SK-MEL-5 (cell line): Measurements from ENCODE around the gene SNRPA. TPM values are rescaled to one million over a fixed set of nuclear protein-coding genes. Genes with fewer than 3 reads are reported as not detected.

Experiments used
- DNase-seq: peaks from one replicate; pipeline ENCODE4 v3.0.0-alpha.2; 2016; ENCODE audit warnings: low read depth, low spot score
- in situ Hi-C: cut with HindIII; loops from 2 replicates; pipeline ENCODE4 v1.10.0; 2016; ENCODE audit warnings: low sequenced_read_pairs, high pct_unique_total_duplicates, low pct_unique_long_range_greater_than_20kb
- total RNA-seq: library from RNA; depleted of rRNA; stranded (reverse); fragments of >200 nt; shearing (Covaris generic); gene quantifications from 2 replicates; pipeline ENCODE4 v1.2.3, GENCODE V29; 2014

The SNRPA gene
- total RNA-seq, 1 experiment from 2014 or later = 56.1 TPM

DNA sequence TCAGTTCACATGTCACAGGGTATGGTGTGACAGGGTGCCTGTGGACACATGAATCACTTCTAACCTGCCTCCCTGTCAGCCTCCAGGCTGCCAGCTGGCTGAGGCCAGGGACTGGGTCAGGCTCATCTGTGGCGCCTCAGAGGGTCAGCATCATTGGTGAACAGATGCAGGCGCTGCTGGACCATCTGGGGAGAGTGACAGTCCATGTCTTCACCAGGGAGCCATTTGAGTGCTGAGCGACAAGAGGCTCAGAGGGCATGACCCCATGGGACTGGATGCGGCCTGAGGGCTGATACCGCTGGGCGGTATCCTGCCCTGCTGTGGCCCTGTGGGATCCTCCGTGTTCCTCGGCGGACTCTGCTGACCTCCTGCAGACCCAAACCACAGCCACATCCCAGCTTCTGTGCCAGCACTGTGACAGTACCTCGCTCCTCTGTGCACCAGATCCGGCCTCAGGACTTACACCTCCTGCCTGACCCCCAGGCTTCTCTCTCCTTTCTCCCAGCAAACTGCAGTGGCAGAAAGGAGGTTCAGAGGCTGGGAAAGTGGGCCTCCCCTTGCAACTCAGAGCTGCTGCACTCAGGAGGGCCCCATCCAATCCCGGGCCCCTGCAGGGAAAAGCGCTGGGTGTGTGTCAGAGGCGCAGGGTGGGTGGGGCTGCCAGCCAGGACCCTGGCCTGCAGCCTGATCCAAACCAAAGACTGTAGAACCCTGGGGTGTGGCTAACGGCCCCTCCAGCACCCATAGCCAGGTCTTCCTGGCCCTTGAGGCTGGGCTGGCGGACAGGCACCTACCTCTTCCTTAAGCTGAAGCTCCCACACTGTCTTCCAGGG lies 10.9 kb upstream of the SNRPA start:
- in situ Hi-C loops = no loop called here
- no peak for DNase-seq

DNA sequence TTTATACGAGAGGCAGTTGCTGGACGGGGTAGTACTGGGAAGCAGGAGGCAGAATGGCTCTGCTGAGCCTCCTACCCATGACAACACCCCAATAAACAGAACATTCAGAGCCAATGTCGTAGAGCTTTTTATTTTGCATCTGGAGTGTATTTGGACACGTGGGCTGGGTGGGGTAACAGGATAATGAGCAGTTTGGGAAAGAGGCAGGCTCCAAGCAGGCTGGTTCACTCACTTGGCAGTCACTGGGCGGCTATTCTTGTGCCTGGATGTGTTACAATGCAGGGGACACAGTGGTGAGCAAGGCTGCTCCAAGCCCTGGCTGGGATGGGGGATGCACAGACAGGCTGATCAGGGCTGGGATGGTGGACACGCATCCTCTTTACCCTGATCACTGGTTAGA lies 10.3 kb upstream of the SNRPA start:
- in situ Hi-C loops = no loop called here

DNA sequence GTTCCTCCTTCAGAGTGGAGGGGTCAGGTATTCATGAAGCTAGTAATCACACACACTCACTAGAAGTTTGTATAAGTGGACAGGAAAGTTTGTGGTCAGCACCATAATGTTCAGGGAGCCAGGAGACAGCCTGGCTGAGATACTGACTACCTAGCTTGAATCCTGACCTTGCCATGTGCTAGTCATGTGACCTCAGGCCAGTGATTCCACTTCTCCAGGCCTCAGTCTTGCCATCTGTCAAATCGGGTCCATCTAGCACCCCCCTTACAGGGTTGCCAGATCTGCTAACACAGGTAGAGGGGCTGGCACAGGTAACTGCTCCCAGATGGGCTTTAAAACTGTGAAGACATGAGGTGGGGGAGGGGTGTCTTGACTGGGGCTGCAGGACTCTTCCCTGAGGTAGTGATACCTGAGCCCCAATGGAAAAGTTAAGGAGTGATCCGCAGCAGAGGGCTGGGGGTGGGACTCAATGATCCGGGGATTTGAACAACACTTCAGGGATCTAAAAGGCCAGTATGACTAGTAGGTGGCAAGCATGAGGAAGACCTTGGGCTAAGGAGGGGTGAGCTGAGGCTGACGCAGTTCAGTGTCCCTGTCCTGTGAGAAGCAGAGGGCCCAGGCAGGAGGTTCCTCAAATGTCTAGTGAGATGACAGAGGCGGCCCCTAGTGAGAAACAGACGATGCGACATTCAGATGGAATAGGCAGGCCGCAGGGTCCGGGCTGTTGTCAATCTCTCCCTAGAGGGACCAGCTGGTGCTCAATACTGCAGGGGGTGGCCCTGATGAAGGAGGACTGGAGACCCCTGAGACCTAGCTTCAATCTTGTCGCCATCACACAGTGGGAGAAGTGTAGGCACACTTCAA lies 9.2 kb upstream of the SNRPA start:
- no peak for DNase-seq
- in situ Hi-C loops = no loop called here

More for the DNA sequence above, 10.3 kb upstream of the SNRPA start:
- DNase-seq = no peak

DNA sequence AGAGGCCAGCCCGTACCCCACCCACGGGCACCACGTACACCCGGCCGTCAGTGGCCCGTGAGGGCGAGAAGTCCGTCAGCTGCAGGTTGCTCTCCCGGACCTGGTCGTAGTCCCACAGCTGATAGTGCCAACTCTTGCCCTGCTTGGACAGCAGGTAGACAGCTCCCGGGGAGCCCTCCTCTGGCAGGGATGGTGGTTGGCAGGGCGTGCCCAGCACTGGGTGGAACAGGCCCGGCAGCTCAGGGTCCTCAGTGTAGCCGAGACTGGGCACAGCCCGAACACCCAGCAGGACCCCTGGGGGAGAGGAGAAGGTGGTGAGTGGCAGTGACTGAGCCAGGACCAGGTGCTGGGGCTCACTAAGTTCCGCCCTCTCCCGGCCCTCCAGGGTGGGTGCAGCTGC lies 8.5 kb upstream of the SNRPA start:
- no peak for DNase-seq
- in situ Hi-C loops = no loop called here

DNA sequence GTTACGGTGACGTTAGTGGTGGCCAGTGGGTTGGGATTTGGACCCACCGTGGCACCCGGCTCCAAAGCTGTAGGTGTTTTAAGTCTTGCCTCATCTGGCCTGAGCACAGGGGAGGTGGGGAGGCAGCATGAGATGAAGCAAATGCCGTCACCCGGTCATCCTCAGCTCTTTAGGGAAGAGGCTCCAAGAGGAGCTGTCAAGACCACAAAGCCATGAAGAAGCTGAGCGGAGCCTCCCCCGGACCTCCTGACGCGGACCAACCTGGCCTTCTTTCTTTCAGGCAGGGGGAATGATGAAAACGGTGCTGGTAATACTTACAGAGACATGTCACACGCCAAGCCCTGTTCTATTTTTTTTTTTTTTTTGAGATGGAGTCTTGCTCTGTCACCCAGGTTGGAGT lies 8.1 kb upstream of the SNRPA start:
- in situ Hi-C loops = no loop called here
- DNase-seq = no peak

DNA sequence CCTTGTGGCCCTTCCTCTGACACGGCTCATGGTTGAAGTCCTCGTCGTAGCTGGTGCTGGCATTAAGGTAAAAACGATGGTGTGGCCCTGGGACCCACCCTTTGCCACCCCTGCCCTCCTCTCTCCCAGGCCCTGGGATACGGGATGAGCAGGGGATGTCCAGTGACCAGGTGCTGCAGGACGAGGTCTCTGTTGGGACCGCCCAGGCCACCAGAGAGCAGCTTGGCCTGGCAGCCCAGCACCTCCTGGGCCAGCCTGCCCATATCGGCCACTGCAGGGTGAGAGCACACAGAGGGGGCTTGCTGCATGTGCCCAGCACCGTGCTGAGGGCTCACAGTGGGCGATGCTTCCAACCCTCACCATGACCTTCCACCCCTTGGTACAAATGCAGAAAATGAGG lies 7.1 kb upstream of the SNRPA start:
- DNase-seq = no peak
- in situ Hi-C loops = no loop called here

DNA sequence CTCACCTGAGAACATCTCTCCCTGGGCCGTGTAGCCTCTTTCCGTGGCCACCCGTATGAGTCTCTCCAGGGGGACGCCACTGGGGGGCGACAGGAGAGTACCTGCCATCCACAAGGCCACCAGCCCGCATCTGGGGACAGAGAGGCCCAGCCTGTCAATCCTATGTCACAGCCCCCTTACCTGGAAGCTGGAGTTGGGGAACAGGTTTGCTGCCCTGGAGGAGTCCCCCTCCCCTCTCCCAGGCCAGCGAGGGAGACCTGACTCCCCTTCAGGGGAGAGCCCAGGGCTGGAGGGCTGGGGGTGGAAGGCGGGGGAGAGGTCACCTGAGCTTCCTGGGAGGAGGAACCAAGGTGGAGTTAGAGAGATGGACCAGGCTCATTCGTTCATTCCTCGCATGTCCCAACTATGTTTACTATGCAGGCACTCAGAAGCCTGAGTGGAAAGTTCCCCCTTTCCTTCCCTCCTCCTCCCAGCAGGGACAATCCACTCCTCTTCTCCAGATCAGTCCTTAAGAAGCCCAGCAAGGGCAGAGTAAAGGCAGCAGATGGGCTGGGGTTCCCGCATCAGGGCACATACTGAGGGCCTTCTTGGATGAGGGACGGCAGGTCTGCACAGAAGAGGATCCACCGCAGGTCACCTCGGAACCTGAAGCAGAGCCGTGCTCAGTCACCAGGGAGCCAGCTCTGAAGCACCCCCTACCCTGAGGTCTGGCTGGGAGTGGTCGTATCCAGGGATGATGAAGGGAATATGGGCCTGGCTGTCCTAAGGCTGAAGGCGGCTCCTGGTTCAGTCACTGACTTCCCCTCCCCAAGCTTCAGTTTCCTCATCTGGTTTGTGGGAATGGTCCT lies 6.2 kb upstream of the SNRPA start:
- in situ Hi-C loops = no loop called here
- peak; percentile 17 for DNase-seq

DNA sequence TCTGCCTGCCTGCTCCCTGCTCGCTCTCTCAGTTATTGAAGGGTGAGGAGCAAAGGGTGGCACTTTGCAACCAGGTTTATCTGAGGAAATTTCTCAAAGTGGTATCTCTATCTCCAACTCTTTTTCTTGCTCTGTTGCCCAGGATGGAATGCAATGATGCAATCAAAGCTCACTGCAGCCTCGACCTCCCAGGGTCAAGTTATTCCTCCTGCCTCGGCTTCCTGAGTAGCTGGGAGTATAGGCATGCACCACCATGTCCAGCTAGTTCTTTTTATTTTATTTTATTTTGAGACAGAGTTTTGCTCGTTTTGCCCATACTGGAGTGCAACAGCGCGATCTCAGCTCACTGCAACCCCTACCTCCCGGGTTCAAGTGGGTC lies 5.6 kb upstream of the SNRPA start:
- no peak for DNase-seq
- in situ Hi-C loops = no loop called here

DNA sequence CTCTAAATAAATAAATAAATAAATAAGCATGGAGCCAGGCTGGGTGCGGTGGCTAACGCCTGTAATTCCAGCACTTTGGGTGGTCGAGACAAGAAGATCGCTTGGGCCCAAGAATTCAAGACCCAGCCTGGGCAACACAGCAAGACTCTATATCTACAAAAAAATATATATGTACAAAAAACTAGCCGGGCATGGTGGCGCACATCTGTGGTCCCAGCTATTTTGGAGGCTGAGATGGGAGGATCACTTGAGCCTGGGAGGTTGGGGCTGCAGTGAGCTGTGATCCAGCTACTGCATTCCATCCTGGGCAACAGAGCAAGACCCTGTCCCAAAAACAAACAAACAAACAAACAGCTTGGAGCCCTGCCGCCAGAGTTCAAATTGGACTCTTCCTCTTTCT lies 3.5 kb upstream of the SNRPA start:
- DNase-seq = no peak
- in situ Hi-C loops = no loop called here

DNA sequence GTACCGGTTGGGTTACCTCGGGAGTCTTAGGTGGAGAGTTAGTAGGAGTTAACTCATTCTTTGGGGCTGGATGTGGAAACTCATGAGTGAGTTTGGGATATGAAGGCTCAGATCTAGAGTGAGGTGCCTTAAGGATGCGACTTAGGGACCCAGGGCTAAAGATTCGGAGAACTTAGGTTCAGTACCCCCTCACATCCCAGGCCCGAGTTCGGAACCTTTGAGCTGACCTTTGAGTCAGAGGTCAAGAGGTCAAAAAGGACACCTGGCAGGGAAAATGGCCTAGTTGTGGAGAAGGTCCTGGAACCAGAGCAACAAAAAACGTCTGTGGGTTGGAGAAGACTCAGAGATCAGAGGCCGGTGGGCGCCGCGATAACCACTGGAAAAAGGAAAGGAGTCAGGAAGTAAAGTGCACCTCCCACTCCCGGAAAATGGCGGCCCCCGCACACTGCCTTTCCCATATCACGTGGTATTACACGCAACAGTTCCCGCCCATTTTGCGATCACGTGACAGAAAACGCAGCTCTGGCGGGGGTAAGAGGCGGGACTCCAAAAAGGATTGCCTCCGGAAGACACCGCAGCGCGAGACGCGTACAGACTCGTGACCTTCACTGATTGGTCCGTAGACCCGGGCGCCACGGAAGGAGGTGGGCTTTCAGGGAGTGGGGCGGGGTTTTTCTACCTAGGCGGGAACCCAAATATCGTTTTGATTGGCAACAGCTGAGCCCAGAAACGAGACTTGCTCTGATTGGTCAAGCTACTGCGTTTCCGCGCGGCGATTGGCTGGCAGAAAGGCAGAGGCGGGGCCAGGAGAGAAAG lies 737 bp upstream of the SNRPA start, which contains the start of gene ACTMAP:
ACTMAP (minus strand) TSS at position 420 of the 816 bp plus-strand sequence. CDS start 674 bp downstream, outside the sequence.
- in situ Hi-C loops = no loop called here
- peak; percentile 100 for DNase-seq

DNA sequence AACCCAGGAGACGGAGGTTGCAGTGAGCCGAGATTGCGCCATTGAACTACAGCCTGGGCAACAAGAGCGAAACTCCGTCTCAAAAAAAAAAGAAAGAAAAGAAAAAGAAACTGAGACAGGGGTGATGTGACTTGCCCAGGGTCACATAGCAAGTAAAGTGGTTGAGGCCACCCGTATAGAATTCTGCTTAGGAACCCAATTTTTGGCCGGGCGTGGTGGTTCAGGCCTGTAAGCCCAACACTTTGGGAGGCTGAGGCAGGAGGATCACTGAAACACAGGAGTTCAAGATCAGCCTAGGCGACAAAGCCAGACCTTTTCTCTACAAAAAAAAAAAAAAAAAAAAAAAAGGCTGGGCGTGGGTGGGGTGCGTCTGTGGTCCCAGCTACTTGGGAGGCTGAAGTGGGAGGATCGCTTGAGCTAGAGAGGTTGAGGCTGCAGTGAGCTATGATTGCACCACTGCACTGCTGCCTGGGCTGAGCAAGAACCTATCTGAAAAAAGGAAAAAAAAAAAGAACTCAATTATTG lies 1.3 kb downstream of the SNRPA start:
- DNase-seq = no peak
- in situ Hi-C loops = no loop called here

DNA sequence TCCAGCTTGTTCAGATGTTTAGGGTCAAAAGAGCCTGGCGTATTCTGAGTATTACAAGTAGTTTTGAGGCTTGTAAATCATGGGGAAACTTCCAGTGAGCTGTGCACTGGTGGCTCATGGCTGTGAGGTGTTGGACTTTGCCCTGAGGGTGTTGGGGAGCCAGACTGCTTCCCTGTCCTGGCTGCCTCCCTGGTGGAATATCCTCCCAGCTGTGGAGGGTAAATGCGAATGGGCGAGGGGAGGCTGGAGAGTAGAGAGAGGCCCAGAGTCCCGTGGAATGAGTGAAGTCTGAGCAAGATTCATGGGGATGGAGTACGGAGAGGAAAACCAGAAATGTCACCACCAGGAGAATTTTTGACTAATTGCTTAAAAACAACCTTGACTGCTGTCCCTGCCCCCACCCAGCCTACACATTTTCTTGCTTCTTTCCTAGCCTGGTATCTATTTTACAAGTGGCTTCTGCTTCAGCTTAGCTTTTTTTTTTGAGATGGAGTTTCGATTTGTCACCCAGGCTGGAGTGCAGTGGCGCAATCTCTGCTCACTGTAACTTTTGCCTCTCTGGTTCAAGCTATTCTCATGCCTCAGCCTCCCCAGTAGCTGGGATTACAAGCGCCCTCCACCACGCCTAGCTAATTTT lies 3.7 kb downstream of the SNRPA start:
- in situ Hi-C loops = no loop called here
- no peak for DNase-seq

DNA sequence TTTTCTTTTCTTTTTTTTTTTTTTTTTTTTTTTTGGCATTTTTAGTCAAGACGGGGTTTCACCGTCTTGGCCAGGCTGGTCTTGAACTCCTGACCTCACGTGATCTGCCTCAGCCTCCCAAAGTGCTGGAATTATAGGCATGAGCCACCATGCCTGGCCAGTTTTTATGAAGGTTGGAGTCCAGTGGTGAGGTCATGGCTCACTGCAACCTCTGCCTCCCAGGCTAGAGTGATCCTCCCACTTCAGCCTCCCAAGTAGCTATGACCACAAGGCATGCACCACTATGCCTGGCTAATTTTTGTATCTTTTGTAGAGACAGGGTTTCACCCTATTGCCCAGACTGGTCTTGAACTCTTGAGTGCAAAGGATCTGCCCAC lies 4.2 kb downstream of the SNRPA start:
- DNase-seq = no peak
- in situ Hi-C loops = no loop called here

DNA sequence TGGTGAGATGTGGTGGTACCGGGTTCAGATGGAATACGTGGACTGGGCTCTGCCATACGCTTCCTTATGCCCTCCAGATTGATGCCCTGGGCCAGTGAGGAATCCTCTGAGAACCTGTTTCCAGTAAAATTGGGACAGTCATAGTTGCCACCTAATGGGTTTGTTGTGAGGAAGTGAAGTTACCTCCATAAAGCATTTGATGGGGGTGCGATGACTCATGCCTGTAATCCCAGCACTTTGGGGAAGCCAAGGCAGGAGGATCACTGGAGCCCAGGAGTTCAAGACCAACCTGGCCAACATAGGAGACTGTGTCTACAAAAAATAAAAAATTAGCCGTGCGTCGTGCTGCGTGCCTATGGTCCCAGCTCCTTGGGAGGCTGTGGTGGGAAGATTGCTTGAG lies 4.8 kb downstream of the SNRPA start:
- no peak for DNase-seq
- in situ Hi-C loops = no loop called here

DNA sequence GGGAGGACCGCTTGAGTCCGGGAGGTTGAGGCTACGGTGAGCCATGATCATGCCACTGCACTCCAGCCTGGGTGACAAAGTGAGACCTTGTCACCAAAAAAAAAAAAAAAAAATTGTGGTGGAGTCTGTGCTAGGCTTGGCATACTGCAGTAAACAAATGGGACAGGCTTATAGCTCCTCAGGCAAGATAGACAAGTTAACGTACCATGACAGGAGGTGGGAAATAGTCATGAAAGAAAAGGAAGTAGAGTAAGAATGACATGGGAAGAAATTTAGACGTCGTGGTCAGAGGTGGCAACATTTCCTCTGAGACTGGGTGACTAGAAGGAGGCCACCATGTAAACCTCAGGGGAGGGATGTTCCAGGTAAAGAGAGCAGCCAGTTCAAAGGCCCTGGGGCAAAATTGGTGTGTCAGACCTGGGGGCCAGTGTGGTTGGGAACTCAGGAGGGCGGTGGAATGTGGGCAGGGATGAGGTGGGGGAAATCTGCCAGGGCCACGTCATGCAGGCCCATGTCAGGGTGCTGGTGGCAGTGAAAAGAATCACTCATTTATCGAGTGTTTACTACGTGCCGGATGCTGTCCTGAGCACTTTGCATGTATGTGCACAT lies 5.6 kb downstream of the SNRPA start:
- in situ Hi-C loops = no loop called here
- DNase-seq = no peak

DNA sequence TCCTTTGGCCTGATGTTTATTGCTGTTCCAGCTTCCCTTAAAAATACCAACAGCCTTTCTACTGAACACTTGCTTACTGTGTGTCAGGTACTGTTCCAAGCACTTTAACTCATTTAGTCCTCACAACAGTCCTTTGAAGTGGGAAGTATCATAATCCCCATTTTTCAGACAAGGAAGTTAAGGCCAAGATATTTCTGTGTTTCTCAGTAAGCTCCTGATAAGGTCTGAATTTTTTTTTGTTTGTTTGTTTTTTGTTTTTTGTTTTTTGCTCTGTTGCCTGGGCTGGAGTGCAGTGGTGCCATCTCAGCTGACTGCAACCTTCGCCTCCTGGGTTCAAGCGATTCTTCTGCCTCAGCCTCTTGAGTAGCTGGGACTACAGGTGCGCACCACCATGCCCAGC lies 7.5 kb downstream of the SNRPA start:
- DNase-seq = no peak
- in situ Hi-C loops = no loop called here
